Neutrophil (primary cell): Measurements from ENCODE around the gene RTL1.

ENCODE experiments used
- H3K27ac ChIP-seq: fragments of 200-600 bp; sonication (generic); 2 replicates; pipeline ENCODE4 v1.5.1; 2016; ENCODE audit warnings: mild to moderate bottlenecking, moderate library complexity
- H3K27me3 ChIP-seq: fragments of 200-600 bp; sonication (generic); 2 replicates; pipeline ENCODE4 v1.6.0; 2016; ENCODE audit warnings: mild to moderate bottlenecking
- H3K36me3 ChIP-seq: fragments of 200-600 bp; sonication (generic); 2 replicates; pipeline ENCODE4 v1.5.1; 2017
- H3K4me1 ChIP-seq, 2 experiments: fragments of 200-600 bp in 1 of 2; sonication (generic) in 1 of 2; 1 replicate in 1 of 2; 2 replicates in 1 of 2; pipeline versions ENCODE4 v1.5.1 to v1.6.1; 2013 to 2016; ENCODE audit warnings: low read depth in 1 of 2, low read length in 1 of 2, mild to moderate bottlenecking in 1 of 2, moderate library complexity in 1 of 2; ENCODE audit not compliant: control insufficient read depth in 1 of 2, insufficient read depth in 1 of 2
- H3K4me3 ChIP-seq, 2 experiments: fragments of 200-600 bp in 1 of 2; sonication (generic) in 1 of 2; 1 replicate in 1 of 2; 2 replicates in 1 of 2; pipeline ENCODE4 v1.5.1; 2013 to 2016; ENCODE audit warnings: low read depth in 1 of 2, low read length in 1 of 2, mild to moderate bottlenecking in 1 of 2, moderate library complexity in 1 of 2
- H3K9me3 ChIP-seq: fragments of 200-600 bp; sonication (generic); 2 replicates; pipeline ENCODE4 v1.5.1; 2016
- CTCF ChIP-seq: fragments of 200-600 bp; sonication (generic); IDR thresholded peaks from 2 replicates; pipeline ENCODE4 v1.5.1; 2016; ENCODE audit warnings: antibody characterized with exemption

The RTL1 gene

GRCh38 chr14:100857923-100858837 is 45.3 kb downstream of the RTL1 start:
- Histone ChIP-seq H3K27me3 (peaks cover 9% of the 10 kb centered on the region), H3K4me1 (no peaks in the 10 kb centered on the region), H3K36me3 (no peaks in the 10 kb centered on the region), H3K4me3 (no peak overlapping the region), H3K9me3 (no peaks in the 10 kb centered on the region), H3K27ac (no peak overlapping the region)
- no peak for TF ChIP-seq CTCF

- H3K4me1 ChIP-seq, result no peaks in the 10 kb centered on the region
- no peak overlapping the region for H3K4me3 ChIP-seq
- peaks cover 9% of the 10 kb centered on the region for H3K27me3 ChIP-seq
- H3K27ac ChIP-seq, result no peak overlapping the region
- TF ChIP-seq CTCF, result no peak
- H3K9me3 ChIP-seq, result no peaks in the 10 kb centered on the region
- H3K36me3 ChIP-seq, result no peaks in the 10 kb centered on the region
Measured at GRCh38 chr14:100857233-100857922, 46.1 kb downstream of the RTL1 start.

GRCh38 chr14:100856056-100856950 is 47.2 kb downstream of the RTL1 start:
- peaks cover 9% of the 10 kb centered on the region for H3K27me3 ChIP-seq
- no peaks in the 10 kb centered on the region for H3K9me3 ChIP-seq
- no peak overlapping the region for H3K27ac ChIP-seq
- no peaks in the 10 kb centered on the region for H3K36me3 ChIP-seq
- no peak overlapping the region for H3K4me3 ChIP-seq
- no peak for TF ChIP-seq CTCF
- peaks cover 2 to 3% of the 10 kb centered on the region in 2 experiments for H3K4me1 ChIP-seq

- peaks cover 6% of the 10 kb centered on the region for H3K27me3 ChIP-seq
Measured at GRCh38 chr14:100855256-100855930, 48.1 kb downstream of the RTL1 start.

More at GRCh38 chr14:100855256-100855930, 48.1 kb downstream of the RTL1 start:
- no peaks in the 10 kb centered on the region for H3K36me3 ChIP-seq
- H3K27ac ChIP-seq, result no peak overlapping the region
- peaks cover 8% of the 10 kb centered on the region in 2 experiments for H3K4me1 ChIP-seq
- no peak for TF ChIP-seq CTCF
- no peak overlapping the region for H3K4me3 ChIP-seq
- no peaks in the 10 kb centered on the region for H3K9me3 ChIP-seq
